Ishikawa (cell line): Measurements from ENCODE around the gene ABCC5.

ENCODE experiments used
- CEBPB ChIP-seq: IDR thresholded peaks from 2 replicates; pipeline ENCODE4 v1.6.1; 2012
- CREB1 ChIP-seq: IDR thresholded peaks from 2 replicates; pipeline ENCODE4 v1.6.1; 2012; ENCODE audit warnings: low read depth
- EGR1 ChIP-seq: IDR thresholded peaks from 2 replicates; pipeline ENCODE4 v1.6.1; 2012
- EP300 ChIP-seq: IDR thresholded peaks from 2 replicates; pipeline ENCODE4 v1.6.1; 2012; ENCODE audit warnings: borderline replicate concordance
- FOXM1 ChIP-seq: IDR thresholded peaks from 2 replicates; pipeline ENCODE4 v1.6.1; 2012; ENCODE audit warnings: low read depth, borderline replicate concordance
- NFIC ChIP-seq: IDR thresholded peaks from 2 replicates; pipeline ENCODE4 v1.6.1; 2012
- RAD21 ChIP-seq: IDR thresholded peaks from 2 replicates; pipeline ENCODE4 v1.6.1; 2012; ENCODE audit warnings: low read depth
- REST ChIP-seq: IDR thresholded peaks from 2 replicates; pipeline ENCODE4 v1.6.1; 2012; ENCODE audit warnings: low read depth, mild to moderate bottlenecking
- TAF1 ChIP-seq: IDR thresholded peaks from 2 replicates; pipeline ENCODE4 v1.6.1; 2012; ENCODE audit warnings: low read depth, mild to moderate bottlenecking
- TCF12 ChIP-seq: IDR thresholded peaks from 2 replicates; pipeline ENCODE4 v1.6.1; 2012; ENCODE audit warnings: low read depth
- TEAD4 ChIP-seq: IDR thresholded peaks from 2 replicates; pipeline ENCODE4 v1.6.1; 2012
- YY1 ChIP-seq: IDR thresholded peaks from 2 replicates; pipeline ENCODE4 v1.6.1; 2012; ENCODE audit warnings: low read depth
- ZBTB7A ChIP-seq: IDR thresholded peaks from 2 replicates; pipeline ENCODE4 v1.6.1; 2012; ENCODE audit warnings: low read depth
- TF ChIP-seq, protein P1 (sequence below): IDR thresholded peaks from 2 replicates; pipeline ENCODE4 v1.6.1; 2012
- TF ChIP-seq, protein P2 (sequence below): IDR thresholded peaks from 2 replicates; pipeline ENCODE4 v1.6.1; 2012

Gene ABCC5

DNA sequence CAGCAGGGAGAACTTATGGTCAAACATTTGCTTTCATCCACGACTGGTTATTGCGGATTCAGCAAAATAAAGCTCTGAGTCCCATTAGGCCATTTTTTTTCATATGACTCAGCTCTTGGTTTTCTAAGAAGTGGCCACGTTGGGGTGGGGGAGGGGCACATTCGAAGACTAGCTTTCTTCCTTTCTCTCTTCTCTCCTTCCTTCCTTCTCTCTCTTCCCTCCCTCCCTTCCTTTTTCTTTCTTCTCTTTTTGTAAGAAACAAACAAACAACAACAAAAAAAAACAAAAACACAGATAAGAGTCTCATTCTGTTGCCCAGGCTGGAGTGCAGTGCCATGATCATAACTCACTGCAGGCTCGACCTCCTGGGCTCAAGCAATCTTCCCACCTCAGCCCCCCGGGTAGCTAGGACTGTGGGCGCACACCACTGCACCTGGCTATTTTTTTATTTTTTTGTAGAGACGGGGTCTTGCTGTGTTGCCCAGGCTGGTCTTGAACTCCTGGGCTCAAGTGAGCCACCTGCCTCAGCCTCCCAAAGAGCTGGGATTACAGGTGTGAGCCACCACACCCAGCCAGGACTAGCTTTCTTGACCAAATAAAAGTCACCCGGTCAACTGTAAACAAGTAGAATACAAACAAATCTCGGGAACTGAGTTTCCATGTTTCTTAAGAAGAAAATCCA, 41.6 kb downstream of the ABCC5 start:
- TF ChIP-seq TAF1 (no peak), TCF12 (no peak), ZBTB7A (no peak), EGR1 (no peak)
- TF ChIP-seq, protein P1, sequence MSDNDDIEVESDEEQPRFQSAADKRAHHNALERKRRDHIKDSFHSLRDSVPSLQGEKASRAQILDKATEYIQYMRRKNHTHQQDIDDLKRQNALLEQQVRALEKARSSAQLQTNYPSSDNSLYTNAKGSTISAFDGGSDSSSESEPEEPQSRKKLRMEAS, result no peak

DNA sequence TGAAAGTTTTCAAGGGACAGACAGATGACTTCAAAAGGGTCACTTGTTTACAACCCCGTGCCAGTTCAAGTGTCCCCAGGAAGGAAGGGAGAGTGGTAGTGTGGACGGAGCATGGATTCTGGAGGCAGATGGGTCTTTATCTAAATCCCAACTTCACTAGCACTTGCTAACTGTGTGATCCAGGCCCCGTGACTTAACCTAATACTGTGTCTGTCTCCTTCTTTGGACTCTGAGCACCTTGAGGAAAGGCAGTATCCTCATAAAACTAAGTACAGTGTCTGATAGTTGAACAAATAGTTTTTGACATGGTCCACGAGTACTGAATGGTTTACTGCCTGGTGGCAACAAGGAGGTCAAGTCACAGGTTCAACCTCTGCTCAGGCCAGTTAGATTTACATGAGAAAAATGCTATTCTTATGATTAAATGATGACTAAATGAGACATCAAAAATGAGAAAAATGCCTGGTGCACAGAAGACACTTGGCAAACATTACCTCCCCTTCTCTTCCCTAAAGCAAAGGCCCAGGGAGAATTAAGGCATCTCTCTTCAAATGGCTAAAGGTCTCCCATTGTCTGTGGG, 48.9 kb downstream of the ABCC5 start:
- TF ChIP-seq EGR1 (no peak), TCF12 (no peak), YY1 (no peak), ZBTB7A (no peak), CREB1 (no peak), TEAD4 (no peak), FOXM1 (no peak), RAD21 (no peak), EP300 (no peak), TAF1 (no peak), REST (no peak), CEBPB (no peak), NFIC (no peak)
- TF ChIP-seq, protein P2, sequence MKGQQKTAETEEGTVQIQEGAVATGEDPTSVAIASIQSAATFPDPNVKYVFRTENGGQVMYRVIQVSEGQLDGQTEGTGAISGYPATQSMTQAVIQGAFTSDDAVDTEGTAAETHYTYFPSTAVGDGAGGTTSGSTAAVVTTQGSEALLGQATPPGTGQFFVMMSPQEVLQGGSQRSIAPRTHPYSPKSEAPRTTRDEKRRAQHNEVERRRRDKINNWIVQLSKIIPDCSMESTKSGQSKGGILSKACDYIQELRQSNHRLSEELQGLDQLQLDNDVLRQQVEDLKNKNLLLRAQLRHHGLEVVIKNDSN, result no peak
- TF ChIP-seq, protein P1, result no peak

DNA sequence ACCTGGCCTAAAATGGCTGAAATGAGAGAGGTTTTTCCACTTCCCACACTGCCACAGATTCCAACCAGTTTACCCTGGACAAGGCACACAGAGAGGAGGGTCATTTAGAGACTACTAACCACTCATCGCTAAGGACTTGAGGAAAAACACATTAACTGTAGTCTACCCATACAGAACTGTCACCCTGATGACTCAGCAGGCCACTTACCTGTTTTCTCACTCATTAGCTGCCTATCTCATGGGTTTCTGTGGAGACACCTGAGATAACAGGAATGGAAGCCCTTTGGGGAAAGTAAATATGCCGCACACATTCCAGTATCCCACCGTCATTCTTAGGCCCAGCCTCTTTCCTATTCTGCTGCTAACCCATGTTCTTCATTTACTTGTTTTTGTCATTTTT, 50.0 kb downstream of the ABCC5 start:
- TF ChIP-seq ZBTB7A, result no peak
- TF ChIP-seq TCF12, result no peak
- no peak for TF ChIP-seq CEBPB
- TF ChIP-seq NFIC, result no peak
- TF ChIP-seq TAF1, result no peak
- no peak for TF ChIP-seq YY1
- TF ChIP-seq, protein P1, result no peak
- TF ChIP-seq FOXM1, result no peak
- no peak for TF ChIP-seq CREB1
- no peak for TF ChIP-seq TEAD4
- no peak for TF ChIP-seq REST
- no peak for TF ChIP-seq RAD21
- no peak for TF ChIP-seq EP300
- no peak for TF ChIP-seq EGR1

- no peak for TF ChIP-seq REST
- no peak for TF ChIP-seq EP300
- TF ChIP-seq, protein P2, result no peak
- TF ChIP-seq, protein P1, result no peak
Observed at GRCh38 chr3:183966361-183966791, 51.3 kb downstream of the ABCC5 start.
